Heart left ventricle (tissue), 13 donors: Measurements from ENCODE around the gene P2RX1.

Experiments used
- CTCF ChIP-seq, 12 donors: fragments of 200-600 bp; sonication (generic) in 4 of 12; IDR thresholded peaks; one replicate each; pipeline versions ENCODE4 v1.5.0 to v1.8.0; 2018 to 2022; ENCODE audit warnings: antibody characterized with exemption in 12 of 12, mild to moderate bottlenecking in 5 of 12
- POLR2A ChIP-seq, 2 donors: fragments of 450-650 bp; IDR thresholded peaks; one replicate each; pipeline ENCODE4 v1.6.1; 2017; ENCODE audit warnings: antibody characterized with exemption in 2 of 2, mild to moderate bottlenecking in 2 of 2, moderate library complexity in 2 of 2
- donor health status: ischemic (EF 13 %, LVEDD 7.1; RV severe dilation, severe dysfunction).
- donor health status: DM: no; HTN: yes; CAD: no.
- donor health status: DM: no; HTN: no; CAD: no.
- donor health status: ischemic (EF 25% LVEDD 6.9; RV normal size, moderate dysfunction).
- donor health status: ischemic (EF 25% LVEDD 5.7; RV mildly dilated, moderate dysfunction).
- donor health status: ischemic (EF 35%, LVEDD 5.7; RV mildly dilated, moderate dysfunction).
- donor health status: nonischemic (EF 11% LVEDD 7.7; RV severe dilation, severe dysfunction).
- donor health status: DM: yes; HTN: yes; CAD: no.
- donor health status: PGD.
- donor health status: ischemic (EF 29% LVEDD 5.4; RV normal size, mild dysfunction).
- donor health status: nonischemic (EF 23%, LVEDD 6.1; RV moderate dilation, normal function).

- TF ChIP-seq POLR2A (IDR thresholded peaks at IDR 0.05) (no peak), CTCF (IDR thresholded peaks at IDR 0.05) (no peak)
These were observed 2.0 kb downstream of the P2RX1 start for GRCh38 chr17:3914312-3914670.
